Measurements from ENCODE around the gene AKAP3.

Gene AKAP3

GRCh38 chr12:4604684-4605193 is 44.1 kb downstream of the AKAP3 start:
- peak overlapping the region; percentile 63 for H3K27ac ChIP-seq (ENCODE audit: insufficient read depth, low read length, poor library complexity, severe bottlenecking)
- peak; percentile 35 to 62 (median 47) for DNase-seq
- H3K9me3 ChIP-seq (ENCODE audit: control insufficient read depth, low read length): no peaks in the 10 kb centered on the region
- no peaks in the 10 kb centered on the region for H3K36me3 ChIP-seq (ENCODE audit: control insufficient read depth, insufficient read depth, low read length)
- no peaks in the 10 kb centered on the region for H3K4me1 ChIP-seq (ENCODE audit: control insufficient read depth, insufficient read depth, low read length, poor library complexity, severe bottlenecking)
- peak overlapping the region; percentile 96 for H3K4me3 ChIP-seq (ENCODE audit: insufficient read depth, low read depth, low read length, poor library complexity, severe bottlenecking)
- no peaks in the 10 kb centered on the region for H3K27me3 ChIP-seq (replicated peaks; ENCODE audit: control insufficient read depth, insufficient read depth, low read length, poor library complexity, severe bottlenecking)

GRCh38 chr12:4603946-4604345 is 44.9 kb downstream of the AKAP3 start:
- H3K4me1 ChIP-seq (ENCODE audit: control insufficient read depth, insufficient read depth, low read length, poor library complexity, severe bottlenecking): no peaks in the 10 kb centered on the region
- no peak overlapping the region for H3K4me3 ChIP-seq (ENCODE audit: insufficient read depth, low read depth, low read length, poor library complexity, severe bottlenecking)
- H3K27me3 ChIP-seq (replicated peaks; ENCODE audit: control insufficient read depth, insufficient read depth, low read length, poor library complexity, severe bottlenecking): no peaks in the 10 kb centered on the region
- H3K9me3 ChIP-seq (ENCODE audit: control insufficient read depth, low read length): no peaks in the 10 kb centered on the region
- no peaks in the 10 kb centered on the region for H3K36me3 ChIP-seq (ENCODE audit: control insufficient read depth, insufficient read depth, low read length)
- DNase-seq: no peak
- no peak overlapping the region for H3K27ac ChIP-seq (ENCODE audit: insufficient read depth, low read length, poor library complexity, severe bottlenecking)

GRCh38 chr12:4603421-4603820 is 45.4 kb downstream of the AKAP3 start:
- DNase-seq: no peak
- Histone ChIP-seq H3K27me3 (replicated peaks; ENCODE audit: control insufficient read depth, insufficient read depth, low read length, poor library complexity, severe bottlenecking) (no peaks in the 10 kb centered on the region), H3K36me3 (ENCODE audit: control insufficient read depth, insufficient read depth, low read length) (no peaks in the 10 kb centered on the region), H3K27ac (ENCODE audit: insufficient read depth, low read length, poor library complexity, severe bottlenecking) (no peak overlapping the region), H3K9me3 (ENCODE audit: control insufficient read depth, low read length) (no peaks in the 10 kb centered on the region), H3K4me3 (ENCODE audit: insufficient read depth, low read depth, low read length, poor library complexity, severe bottlenecking) (no peak overlapping the region), H3K4me1 (ENCODE audit: control insufficient read depth, insufficient read depth, low read length, poor library complexity, severe bottlenecking) (no peaks in the 10 kb centered on the region)

GRCh38 chr12:4595881-4596280 is 53.0 kb downstream of the AKAP3 start:
- H3K36me3 ChIP-seq (ENCODE audit: control insufficient read depth, insufficient read depth, low read length): no peaks in the 10 kb centered on the region
- DNase-seq: no peak
- no peaks in the 10 kb centered on the region for H3K27me3 ChIP-seq (replicated peaks; ENCODE audit: control insufficient read depth, insufficient read depth, low read length, poor library complexity, severe bottlenecking)
- no peaks in the 10 kb centered on the region for H3K4me1 ChIP-seq (ENCODE audit: control insufficient read depth, insufficient read depth, low read length, poor library complexity, severe bottlenecking)
- H3K4me3 ChIP-seq (ENCODE audit: insufficient read depth, low read depth, low read length, poor library complexity, severe bottlenecking): no peak overlapping the region
- H3K9me3 ChIP-seq (ENCODE audit: control insufficient read depth, low read length): no peaks in the 10 kb centered on the region
- no peak overlapping the region for H3K27ac ChIP-seq (ENCODE audit: insufficient read depth, low read length, poor library complexity, severe bottlenecking)

GRCh38 chr12:4591180-4591687 is 57.6 kb downstream of the AKAP3 start:
- H3K9me3 ChIP-seq (ENCODE audit: control insufficient read depth, low read length): no peaks in the 10 kb centered on the region
- no peaks in the 10 kb centered on the region for H3K27me3 ChIP-seq (replicated peaks; ENCODE audit: control insufficient read depth, insufficient read depth, low read length, poor library complexity, severe bottlenecking)
- no peaks in the 10 kb centered on the region for H3K36me3 ChIP-seq (ENCODE audit: control insufficient read depth, insufficient read depth, low read length)
- no peak overlapping the region for H3K4me3 ChIP-seq (ENCODE audit: insufficient read depth, low read depth, low read length, poor library complexity, severe bottlenecking)
- DNase-seq: no peak
- no peak overlapping the region for H3K27ac ChIP-seq (ENCODE audit: insufficient read depth, low read length, poor library complexity, severe bottlenecking)
- no peaks in the 10 kb centered on the region for H3K4me1 ChIP-seq (ENCODE audit: control insufficient read depth, insufficient read depth, low read length, poor library complexity, severe bottlenecking)

- Histone ChIP-seq H3K27me3 (replicated peaks; ENCODE audit: control insufficient read depth, insufficient read depth, low read length, poor library complexity, severe bottlenecking) (no peaks in the 10 kb centered on the region), H3K27ac (ENCODE audit: insufficient read depth, low read length, poor library complexity, severe bottlenecking) (no peak overlapping the region), H3K4me1 (ENCODE audit: control insufficient read depth, insufficient read depth, low read length, poor library complexity, severe bottlenecking) (no peaks in the 10 kb centered on the region), H3K9me3 (ENCODE audit: control insufficient read depth, low read length) (no peaks in the 10 kb centered on the region), H3K4me3 (ENCODE audit: insufficient read depth, low read depth, low read length, poor library complexity, severe bottlenecking) (no peak overlapping the region), H3K36me3 (ENCODE audit: control insufficient read depth, insufficient read depth, low read length) (no peaks in the 10 kb centered on the region)
- DNase-seq: no peak
Observed at GRCh38 chr12:4589941-4590340, 58.9 kb downstream of the AKAP3 start.

GRCh38 chr12:4588916-4589315 is 59.9 kb downstream of the AKAP3 start:
- DNase-seq: no peak
- no peaks in the 10 kb centered on the region for H3K27me3 ChIP-seq (replicated peaks; ENCODE audit: control insufficient read depth, insufficient read depth, low read length, poor library complexity, severe bottlenecking)
- H3K36me3 ChIP-seq (ENCODE audit: control insufficient read depth, insufficient read depth, low read length): no peaks in the 10 kb centered on the region
- no peak overlapping the region for H3K27ac ChIP-seq (ENCODE audit: insufficient read depth, low read length, poor library complexity, severe bottlenecking)
- H3K4me3 ChIP-seq (ENCODE audit: insufficient read depth, low read depth, low read length, poor library complexity, severe bottlenecking): no peak overlapping the region
- no peaks in the 10 kb centered on the region for H3K4me1 ChIP-seq (ENCODE audit: control insufficient read depth, insufficient read depth, low read length, poor library complexity, severe bottlenecking)
- H3K9me3 ChIP-seq (ENCODE audit: control insufficient read depth, low read length): no peaks in the 10 kb centered on the region

GRCh38 chr12:4587108-4587507 is 61.7 kb downstream of the AKAP3 start:
- Histone ChIP-seq H3K9me3 (ENCODE audit: control insufficient read depth, low read length) (no peaks in the 10 kb centered on the region), H3K36me3 (ENCODE audit: control insufficient read depth, insufficient read depth, low read length) (no peaks in the 10 kb centered on the region), H3K27me3 (replicated peaks; ENCODE audit: control insufficient read depth, insufficient read depth, low read length, poor library complexity, severe bottlenecking) (no peaks in the 10 kb centered on the region), H3K4me3 (ENCODE audit: insufficient read depth, low read depth, low read length, poor library complexity, severe bottlenecking) (no peak overlapping the region), H3K4me1 (ENCODE audit: control insufficient read depth, insufficient read depth, low read length, poor library complexity, severe bottlenecking) (no peaks in the 10 kb centered on the region), H3K27ac (ENCODE audit: insufficient read depth, low read length, poor library complexity, severe bottlenecking) (no peak overlapping the region)
- no peak for DNase-seq

GRCh38 chr12:4586500-4586899 is 62.4 kb downstream of the AKAP3 start:
- DNase-seq: no peak
- Histone ChIP-seq H3K4me3 (ENCODE audit: insufficient read depth, low read depth, low read length, poor library complexity, severe bottlenecking) (no peak overlapping the region), H3K27ac (ENCODE audit: insufficient read depth, low read length, poor library complexity, severe bottlenecking) (no peak overlapping the region), H3K4me1 (ENCODE audit: control insufficient read depth, insufficient read depth, low read length, poor library complexity, severe bottlenecking) (no peaks in the 10 kb centered on the region), H3K9me3 (ENCODE audit: control insufficient read depth, low read length) (no peaks in the 10 kb centered on the region), H3K36me3 (ENCODE audit: control insufficient read depth, insufficient read depth, low read length) (no peaks in the 10 kb centered on the region), H3K27me3 (replicated peaks; ENCODE audit: control insufficient read depth, insufficient read depth, low read length, poor library complexity, severe bottlenecking) (no peaks in the 10 kb centered on the region)

GRCh38 chr12:4584896-4585295 is 64.0 kb downstream of the AKAP3 start:
- no peaks in the 10 kb centered on the region for H3K27me3 ChIP-seq (replicated peaks; ENCODE audit: control insufficient read depth, insufficient read depth, low read length, poor library complexity, severe bottlenecking)
- DNase-seq: no peak
- no peak overlapping the region for H3K4me3 ChIP-seq (ENCODE audit: insufficient read depth, low read depth, low read length, poor library complexity, severe bottlenecking)
- H3K4me1 ChIP-seq (ENCODE audit: control insufficient read depth, insufficient read depth, low read length, poor library complexity, severe bottlenecking): no peaks in the 10 kb centered on the region
- no peak overlapping the region for H3K27ac ChIP-seq (ENCODE audit: insufficient read depth, low read length, poor library complexity, severe bottlenecking)
- no peaks in the 10 kb centered on the region for H3K36me3 ChIP-seq (ENCODE audit: control insufficient read depth, insufficient read depth, low read length)
- H3K9me3 ChIP-seq (ENCODE audit: control insufficient read depth, low read length): no peaks in the 10 kb centered on the region
